ENCODE results near the gene UBE4A. TPM values are rescaled to one million over a fixed set of nuclear protein-coding genes. Genes with fewer than 3 reads are reported as not detected.

The UBE4A gene
- total RNA-seq, 1 experiment from 2014 or later: 57.9 TPM

DNA sequence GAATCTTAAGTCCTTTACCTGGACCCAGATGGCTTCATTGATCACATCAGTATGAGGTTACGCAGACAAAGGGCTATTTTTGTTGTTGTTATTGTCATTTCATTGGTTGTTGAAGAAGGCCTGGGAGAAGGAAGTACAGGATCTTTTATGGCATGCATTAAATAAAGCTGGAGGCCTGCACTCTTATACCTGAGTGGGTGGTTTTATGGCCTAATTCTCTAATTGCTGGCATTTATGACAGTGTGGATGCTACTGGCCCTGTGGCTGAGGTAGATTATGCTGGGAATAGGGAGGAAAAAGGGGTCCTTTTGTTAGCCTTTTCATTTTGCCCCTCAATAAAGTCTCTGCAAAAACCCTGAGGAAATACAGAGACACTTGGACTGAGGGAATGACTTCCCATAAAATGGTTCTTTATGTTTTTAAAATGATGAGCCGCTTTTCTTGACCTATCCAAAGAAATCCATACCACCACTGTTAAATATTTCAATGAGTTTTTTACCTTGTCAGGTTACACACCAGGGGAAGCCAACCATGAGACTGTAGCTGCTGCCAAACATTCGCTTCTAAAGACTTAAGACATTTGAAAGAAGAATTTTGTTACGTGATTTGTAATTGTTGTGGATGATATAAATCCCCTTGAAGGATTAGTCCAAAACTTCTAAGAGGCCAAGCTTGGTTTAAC lies 83.6 kb downstream of the UBE4A start:
- ATAC-seq: no peak
- Histone ChIP-seq H3K4me1 (ENCODE audit: control insufficient read depth, insufficient read depth, low read length) (peaks cover 61% of the 10 kb centered on the region), H3K27me3 (ENCODE audit: control insufficient read depth, insufficient read depth, low read length) (no peaks in the 10 kb centered on the region), H3K27ac (ENCODE audit: low read length) (no peak overlapping the region), H3K4me3 (ENCODE audit: low read depth in 2 of 2, low read length in 2 of 2) (no peak overlapping the region), H3K36me3 (ENCODE audit: control insufficient read depth, insufficient read depth, low read length) (peaks cover 12% of the 10 kb centered on the region; the same call in 1 of the 2 replicates), H3K9me3 (ENCODE audit: control insufficient read depth, insufficient read depth, low read depth, low read length) (no peaks in the 10 kb centered on the region)
- intact Hi-C loops (cut with micrococcal nuclease; ENCODE audit: unreplicated experiment): loop anchor here (2.0 kb wide), 1 partner anchor 38 kb away; no protein-coding TSS in a partner anchor
- BruUV-seq (replicated peaks): no TSS peak
- ChIA-PET CTCF (no interaction called here), POLR2A (no interaction called here)
- in situ Hi-C loops (cut with HindIII; ENCODE audit: low pct_unique_long_range_greater_than_20kb, low sequenced_read_pairs): no loop called here
- TF ChIP-seq, protein P1, sequence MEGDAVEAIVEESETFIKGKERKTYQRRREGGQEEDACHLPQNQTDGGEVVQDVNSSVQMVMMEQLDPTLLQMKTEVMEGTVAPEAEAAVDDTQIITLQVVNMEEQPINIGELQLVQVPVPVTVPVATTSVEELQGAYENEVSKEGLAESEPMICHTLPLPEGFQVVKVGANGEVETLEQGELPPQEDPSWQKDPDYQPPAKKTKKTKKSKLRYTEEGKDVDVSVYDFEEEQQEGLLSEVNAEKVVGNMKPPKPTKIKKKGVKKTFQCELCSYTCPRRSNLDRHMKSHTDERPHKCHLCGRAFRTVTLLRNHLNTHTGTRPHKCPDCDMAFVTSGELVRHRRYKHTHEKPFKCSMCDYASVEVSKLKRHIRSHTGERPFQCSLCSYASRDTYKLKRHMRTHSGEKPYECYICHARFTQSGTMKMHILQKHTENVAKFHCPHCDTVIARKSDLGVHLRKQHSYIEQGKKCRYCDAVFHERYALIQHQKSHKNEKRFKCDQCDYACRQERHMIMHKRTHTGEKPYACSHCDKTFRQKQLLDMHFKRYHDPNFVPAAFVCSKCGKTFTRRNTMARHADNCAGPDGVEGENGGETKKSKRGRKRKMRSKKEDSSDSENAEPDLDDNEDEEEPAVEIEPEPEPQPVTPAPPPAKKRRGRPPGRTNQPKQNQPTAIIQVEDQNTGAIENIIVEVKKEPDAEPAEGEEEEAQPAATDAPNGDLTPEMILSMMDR (IDR thresholded peaks at IDR 0.05): no peak
- TF ChIP-seq SIN3A (IDR thresholded peaks at IDR 0.05; ENCODE audit: borderline replicate concordance, insufficient read depth, low read depth, low read length) (no peak), POLR2AphosphoS5 (IDR thresholded peaks at IDR 0.05; ENCODE audit: low read depth, low read length) (no peak), TCF7L2 (IDR thresholded peaks at IDR 0.05; ENCODE audit: low read depth, low read length) (no peak)
- TF ChIP-seq, protein P2, sequence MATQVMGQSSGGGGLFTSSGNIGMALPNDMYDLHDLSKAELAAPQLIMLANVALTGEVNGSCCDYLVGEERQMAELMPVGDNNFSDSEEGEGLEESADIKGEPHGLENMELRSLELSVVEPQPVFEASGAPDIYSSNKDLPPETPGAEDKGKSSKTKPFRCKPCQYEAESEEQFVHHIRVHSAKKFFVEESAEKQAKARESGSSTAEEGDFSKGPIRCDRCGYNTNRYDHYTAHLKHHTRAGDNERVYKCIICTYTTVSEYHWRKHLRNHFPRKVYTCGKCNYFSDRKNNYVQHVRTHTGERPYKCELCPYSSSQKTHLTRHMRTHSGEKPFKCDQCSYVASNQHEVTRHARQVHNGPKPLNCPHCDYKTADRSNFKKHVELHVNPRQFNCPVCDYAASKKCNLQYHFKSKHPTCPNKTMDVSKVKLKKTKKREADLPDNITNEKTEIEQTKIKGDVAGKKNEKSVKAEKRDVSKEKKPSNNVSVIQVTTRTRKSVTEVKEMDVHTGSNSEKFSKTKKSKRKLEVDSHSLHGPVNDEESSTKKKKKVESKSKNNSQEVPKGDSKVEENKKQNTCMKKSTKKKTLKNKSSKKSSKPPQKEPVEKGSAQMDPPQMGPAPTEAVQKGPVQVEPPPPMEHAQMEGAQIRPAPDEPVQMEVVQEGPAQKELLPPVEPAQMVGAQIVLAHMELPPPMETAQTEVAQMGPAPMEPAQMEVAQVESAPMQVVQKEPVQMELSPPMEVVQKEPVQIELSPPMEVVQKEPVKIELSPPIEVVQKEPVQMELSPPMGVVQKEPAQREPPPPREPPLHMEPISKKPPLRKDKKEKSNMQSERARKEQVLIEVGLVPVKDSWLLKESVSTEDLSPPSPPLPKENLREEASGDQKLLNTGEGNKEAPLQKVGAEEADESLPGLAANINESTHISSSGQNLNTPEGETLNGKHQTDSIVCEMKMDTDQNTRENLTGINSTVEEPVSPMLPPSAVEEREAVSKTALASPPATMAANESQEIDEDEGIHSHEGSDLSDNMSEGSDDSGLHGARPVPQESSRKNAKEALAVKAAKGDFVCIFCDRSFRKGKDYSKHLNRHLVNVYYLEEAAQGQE (IDR thresholded peaks at IDR 0.05; ENCODE audit: insufficient read depth in 1 of 2, low read depth in 2 of 2, low read length in 1 of 2): no peak
- DNase-seq (ENCODE audit: low read depth, low spot score): no peak

DNA sequence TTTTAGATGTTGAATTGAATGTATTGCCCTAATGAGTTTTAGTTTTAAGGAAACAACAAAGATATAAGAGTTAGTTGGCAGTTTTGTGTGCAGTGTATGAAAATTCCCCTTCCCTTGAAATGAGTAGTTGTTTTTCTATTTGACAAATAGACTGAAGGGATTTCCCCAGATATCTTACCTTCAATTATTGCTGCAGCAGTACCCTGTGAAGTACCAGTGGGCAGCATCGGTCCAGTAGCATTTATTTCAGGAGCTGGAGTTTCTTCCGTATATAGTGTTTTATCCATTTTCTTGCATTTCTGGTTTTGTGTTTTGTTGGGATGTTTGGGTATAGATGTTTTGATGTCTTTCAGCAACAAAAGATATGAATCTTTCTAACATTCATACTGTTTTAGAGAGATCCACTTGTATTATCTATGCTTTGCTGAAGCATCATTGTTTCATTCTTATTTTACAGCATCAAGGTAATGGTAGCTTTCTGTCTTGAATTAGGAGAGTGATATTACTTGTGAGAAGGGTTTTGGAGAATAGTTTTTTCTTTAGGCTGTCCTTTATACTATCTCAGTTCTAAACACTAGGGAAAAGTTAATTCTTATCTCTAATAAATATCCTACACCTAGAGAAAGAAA lies 84.3 kb downstream of the UBE4A start:
- ChIA-PET CTCF (no interaction called here), POLR2A (interaction anchor here (0.6 kb wide), 1 partner anchor 129 kb away, joined by 4 read pairs; no protein-coding TSS in a partner anchor)
- Histone ChIP-seq H3K9me3 (ENCODE audit: control insufficient read depth, insufficient read depth, low read depth, low read length) (no peaks in the 10 kb centered on the region), H3K4me3 (ENCODE audit: low read depth in 2 of 2, low read length in 2 of 2) (no peak overlapping the region), H3K27ac (ENCODE audit: low read length) (no peak overlapping the region), H3K4me1 (ENCODE audit: control insufficient read depth, insufficient read depth, low read length) (peaks cover 67% of the 10 kb centered on the region), H3K27me3 (ENCODE audit: control insufficient read depth, insufficient read depth, low read length) (no peaks in the 10 kb centered on the region), H3K36me3 (ENCODE audit: control insufficient read depth, insufficient read depth, low read length) (peaks cover 13% of the 10 kb centered on the region; the same call in 1 of the 2 replicates)
- in situ Hi-C loops (cut with HindIII; ENCODE audit: low pct_unique_long_range_greater_than_20kb, low sequenced_read_pairs): no loop called here
- DNase-seq (ENCODE audit: low read depth, low spot score) (no peak), ATAC-seq (no peak)
- intact Hi-C loops (cut with micrococcal nuclease; ENCODE audit: unreplicated experiment): loop anchor here (2.0 kb wide), 1 partner anchor 37 kb away; no protein-coding TSS in a partner anchor
- TF ChIP-seq TCF7L2 (IDR thresholded peaks at IDR 0.05; ENCODE audit: low read depth, low read length) (no peak), POLR2AphosphoS5 (IDR thresholded peaks at IDR 0.05; ENCODE audit: low read depth, low read length) (no peak), SIN3A (IDR thresholded peaks at IDR 0.05; ENCODE audit: borderline replicate concordance, insufficient read depth, low read depth, low read length) (no peak)
- TF ChIP-seq, protein P1 (IDR thresholded peaks at IDR 0.05): no peak
- TF ChIP-seq, protein P2 (IDR thresholded peaks at IDR 0.05; ENCODE audit: insufficient read depth in 1 of 2, low read depth in 2 of 2, low read length in 1 of 2): no peak
- BruUV-seq (replicated peaks): no TSS peak

All from Panc1 (cell line).